HG02759 (cell line): Measurements from ENCODE around the gene TEK.
A peak's percentile ranks its signal among the peaks of the same experiment; 100 is the strongest.
"Not testable (repeated sequence)": the region's sequence is repeated elsewhere in the genome, so short reads cannot be mapped to it uniquely, and the experiment has no call there.

Experiments used
- ATAC-seq: cut with Tn5 transposase; IDR thresholded peaks from one replicate; pipeline ENCODE4 v1.9.1; 2021; ENCODE audit warnings: mild to moderate bottlenecking, moderate library complexity; ENCODE audit not compliant: unreplicated experiment

TEK gene

DNA sequence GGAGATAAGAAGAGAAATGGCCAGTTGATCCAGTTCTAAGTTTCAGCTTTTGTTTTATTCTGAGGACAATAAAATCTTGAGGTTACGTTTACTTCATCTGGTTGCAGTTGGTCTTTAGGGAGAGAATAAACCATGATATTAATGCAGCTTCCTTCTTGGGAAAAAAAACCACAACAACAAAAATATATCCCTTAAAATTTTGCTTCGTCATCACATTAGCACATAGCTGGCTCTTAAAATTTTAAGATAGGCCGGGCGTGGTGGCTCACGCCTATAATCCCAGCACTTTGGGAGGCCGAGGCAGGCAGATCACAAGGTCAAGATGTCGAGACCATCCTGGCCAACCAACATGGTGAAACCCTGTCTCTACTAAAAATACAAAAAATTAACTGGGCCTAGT lies 101.6 kb downstream of the TEK start:
- ATAC-seq, result no peak

DNA sequence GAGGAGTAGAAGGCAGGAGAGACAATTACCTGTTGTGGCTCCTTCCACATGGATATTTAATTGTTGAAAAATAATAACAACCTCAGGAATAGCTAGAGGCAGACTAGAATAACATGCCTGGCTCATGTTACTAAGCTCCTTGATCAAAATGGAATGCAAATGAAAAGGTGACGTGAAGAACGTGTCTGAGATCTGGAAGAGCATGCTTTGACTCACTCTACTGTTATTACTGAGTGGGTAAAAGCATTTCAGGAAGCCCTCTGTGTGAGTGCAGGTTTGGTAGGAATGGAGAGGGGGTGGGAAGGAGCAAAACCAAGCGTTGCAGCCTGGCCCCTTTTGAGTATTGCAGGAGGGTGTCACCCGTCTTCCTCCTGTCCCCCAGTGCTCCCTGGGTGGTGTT lies 103.2 kb downstream of the TEK start:
- no peak for ATAC-seq

DNA sequence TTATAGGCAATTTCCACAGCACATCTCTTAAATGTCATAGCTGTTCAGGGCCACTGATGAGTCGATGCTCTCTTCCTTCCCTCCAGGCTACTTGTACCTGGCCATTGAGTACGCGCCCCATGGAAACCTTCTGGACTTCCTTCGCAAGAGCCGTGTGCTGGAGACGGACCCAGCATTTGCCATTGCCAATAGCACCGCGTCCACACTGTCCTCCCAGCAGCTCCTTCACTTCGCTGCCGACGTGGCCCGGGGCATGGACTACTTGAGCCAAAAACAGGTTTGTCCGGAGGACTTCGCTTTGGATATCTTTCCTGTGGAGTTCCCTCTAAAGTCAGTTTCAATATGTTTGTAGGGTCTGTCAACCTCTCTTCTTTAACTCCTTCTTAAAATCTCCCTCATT lies 103.6 kb downstream of the TEK start:
- ATAC-seq, result no peak

DNA sequence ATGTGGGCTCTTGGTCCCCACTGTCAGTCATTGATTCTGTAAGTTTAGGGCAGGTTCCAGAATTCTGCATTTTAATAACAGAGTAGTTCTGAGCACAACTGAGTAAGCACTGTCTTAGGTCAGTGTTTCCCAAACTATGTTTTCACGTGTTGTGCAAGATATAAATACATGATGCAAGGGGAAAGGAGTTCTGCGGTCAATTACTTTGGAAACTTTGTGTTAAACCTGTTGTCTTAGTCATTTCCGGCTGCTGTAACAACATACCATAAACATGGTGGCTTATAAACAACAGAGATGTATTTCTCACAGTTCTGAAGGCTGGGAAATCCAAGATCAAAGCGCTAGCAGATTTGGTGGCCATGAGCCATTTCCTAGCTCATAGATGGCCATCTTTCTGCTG lies 118.2 kb downstream of the TEK start:
- ATAC-seq, result no peak

DNA sequence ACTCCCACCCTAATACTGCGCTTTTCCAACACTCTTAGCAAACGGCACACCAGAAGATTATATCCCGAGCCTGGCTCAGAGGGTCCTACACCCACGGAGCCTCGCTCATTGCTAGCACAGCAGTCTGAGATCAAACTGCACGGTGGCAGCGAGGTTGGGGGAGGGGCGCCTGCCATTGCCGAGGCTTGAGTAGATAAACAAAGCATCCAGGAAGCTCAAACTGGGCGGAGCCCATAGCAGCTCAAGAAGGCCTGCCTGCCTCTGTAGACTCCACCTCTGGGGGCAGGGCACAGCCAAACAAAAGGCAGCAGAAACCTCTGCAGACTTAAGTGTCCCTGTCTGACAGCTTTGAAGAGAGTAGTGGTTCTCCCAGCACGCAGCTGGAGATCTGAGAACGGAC lies 130.6 kb downstream of the TEK start:
- ATAC-seq, result not testable (repeated sequence)

DNA sequence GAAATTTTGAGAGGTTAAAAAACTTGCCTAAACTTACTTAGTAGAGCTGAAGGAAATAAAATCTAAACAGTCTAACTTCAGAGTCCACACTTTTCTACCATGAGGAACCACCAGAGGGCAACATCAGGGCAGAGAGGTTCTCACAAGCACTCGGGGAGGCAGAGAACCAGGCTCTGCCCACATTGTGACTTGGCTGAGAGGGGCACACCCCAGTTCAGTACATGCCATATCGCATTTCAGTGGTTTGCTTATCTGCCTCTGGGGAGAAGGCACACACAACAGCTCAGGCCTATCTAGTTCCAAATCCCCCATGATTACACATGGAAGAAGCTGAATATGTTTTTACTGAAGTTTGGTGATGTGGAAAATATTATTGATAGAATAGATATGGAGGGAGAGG lies 138.7 kb downstream of the TEK start:
- ATAC-seq, result peak; percentile 91

DNA sequence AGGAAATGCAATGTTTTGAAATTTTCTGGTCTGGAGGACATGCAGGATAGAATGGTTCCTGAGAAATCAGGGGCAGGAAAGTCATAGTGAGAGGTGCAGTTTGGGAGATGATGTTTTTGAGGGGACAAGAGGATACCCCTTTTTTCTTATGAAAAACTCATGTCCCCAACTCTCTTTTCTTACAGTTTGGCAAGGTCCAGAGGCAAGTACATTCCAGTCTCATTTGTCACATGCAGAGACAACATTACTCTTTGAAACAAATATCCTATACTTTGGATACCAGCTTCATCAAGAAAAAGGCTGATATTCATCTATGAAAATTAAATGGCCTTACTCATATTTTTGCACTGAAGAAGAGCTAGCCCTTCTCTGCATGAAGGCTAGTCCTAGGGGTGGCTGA lies 139.7 kb downstream of the TEK start:
- no peak for ATAC-seq

DNA sequence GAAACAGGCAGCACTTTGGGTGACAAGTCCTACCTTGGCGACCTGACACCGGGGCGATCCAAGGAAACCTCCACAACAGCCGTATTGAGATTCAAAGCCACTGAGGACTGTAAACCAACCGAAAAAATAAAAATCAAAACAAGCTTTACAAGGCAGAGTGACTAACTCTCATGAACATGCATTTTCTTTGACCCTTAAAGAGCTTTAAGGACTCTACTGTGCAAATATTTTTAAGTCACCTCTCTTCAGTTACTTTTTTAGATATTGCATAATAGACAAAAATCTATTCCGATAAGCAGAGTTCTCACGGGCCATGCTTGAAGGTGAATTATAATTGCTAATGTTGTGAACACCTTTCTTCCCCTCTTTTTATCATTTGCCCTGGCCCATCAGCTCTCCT lies 149.6 kb downstream of the TEK start:
- no peak for ATAC-seq

DNA sequence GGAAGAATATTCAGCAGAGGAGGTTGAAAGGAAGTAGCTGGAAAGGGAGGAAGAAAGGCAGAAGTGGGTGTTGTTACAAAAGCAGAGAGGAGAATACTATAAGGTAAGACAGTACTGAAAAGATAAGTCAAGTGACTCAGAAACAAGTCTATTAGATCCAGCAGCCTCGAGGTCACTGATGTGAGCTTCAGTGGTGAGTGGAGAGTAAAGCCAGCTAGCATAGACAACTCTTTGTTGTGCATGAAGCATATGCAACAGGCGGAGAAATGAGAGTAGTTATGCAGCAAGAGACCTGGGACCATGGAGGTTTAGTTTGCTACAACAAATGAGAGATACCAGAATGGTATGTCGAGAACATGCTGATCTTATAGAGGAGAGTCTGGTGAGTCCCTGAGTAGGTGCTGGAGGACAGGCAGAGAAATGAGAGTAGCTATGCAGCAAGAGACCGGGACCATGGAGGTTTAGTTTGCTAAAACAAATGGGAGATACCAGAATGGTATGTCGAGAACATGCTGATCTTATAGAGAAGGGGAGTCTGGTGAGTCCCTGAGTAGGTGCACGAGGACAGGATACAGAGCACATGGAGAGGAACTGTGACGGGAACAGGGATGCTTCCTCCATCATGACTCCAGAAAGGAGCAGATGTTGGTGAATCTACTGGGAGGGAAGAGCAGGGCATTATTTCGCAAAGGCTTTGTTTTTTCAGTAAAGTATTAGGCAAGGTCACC lies 151.9 kb downstream of the TEK start:
- no peak for ATAC-seq

DNA sequence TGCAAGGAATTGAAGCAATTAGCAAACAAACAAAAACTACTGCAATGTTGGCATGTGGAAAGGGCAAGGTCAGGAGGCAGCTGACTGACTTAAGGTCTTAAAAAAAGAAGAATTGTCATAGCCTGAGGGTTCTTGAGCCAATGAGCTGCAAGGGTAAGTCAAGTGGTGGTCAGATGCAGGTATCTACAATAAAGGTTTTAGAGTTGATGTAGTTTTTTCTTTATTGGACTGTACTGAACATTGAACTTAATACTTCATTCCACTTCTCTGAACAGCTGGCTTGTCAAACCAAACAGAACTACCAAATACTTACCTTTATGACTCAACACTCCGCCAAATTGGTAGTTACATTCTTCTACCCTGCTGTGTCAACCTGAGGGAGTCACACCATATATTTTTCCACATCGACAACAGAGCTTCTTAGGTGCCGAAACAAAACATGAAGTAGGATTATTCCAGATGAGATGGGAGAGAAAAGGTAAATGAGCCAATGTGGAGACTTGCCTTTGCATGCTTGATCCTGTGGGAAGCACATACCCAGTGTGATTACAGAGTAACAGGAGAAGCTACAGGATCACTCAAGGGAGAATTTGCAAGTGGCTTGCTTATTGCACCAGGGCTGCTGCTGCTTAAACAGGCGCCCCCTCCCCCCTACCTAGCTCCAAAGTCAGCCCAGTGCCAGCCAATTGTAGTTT lies 152.6 kb downstream of the TEK start:
- no peak for ATAC-seq

DNA sequence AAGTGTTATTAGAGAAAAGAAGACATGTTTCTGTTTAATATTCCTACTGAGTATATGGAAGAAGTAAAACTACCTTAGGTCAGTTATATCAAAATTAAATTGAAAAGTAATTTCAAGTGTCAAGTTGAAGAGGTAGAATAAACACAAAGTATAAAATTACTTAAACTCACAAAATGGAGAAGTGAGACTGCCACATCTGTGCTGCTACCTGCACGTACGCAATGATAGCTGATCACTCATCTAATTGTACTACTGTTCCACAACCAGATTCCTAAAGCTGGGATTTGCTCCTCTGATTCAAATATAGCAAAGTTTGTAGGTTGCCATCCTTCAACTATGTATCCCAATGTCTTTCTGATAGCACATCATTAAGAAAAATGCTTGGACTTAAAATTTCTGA lies 163.1 kb downstream of the TEK start:
- ATAC-seq, result no peak

DNA sequence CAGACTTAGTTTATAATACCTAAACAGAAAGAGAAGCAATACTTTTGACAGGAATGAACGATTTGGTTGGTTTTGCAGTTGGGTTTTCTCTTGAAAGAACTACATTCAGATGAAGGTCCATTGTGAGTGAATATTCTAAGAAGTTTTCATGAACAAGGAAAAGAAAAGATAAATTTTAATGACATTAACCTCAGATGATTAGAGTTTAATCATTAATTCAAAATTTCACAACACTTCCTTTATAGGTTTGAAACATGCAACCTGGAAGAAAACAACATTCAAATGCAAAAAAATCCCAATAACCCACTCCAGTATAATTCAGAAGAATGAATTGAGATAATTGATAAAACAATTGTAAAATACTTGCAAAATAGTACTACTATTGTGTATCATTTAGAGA lies 164.2 kb downstream of the TEK start:
- no peak for ATAC-seq

DNA sequence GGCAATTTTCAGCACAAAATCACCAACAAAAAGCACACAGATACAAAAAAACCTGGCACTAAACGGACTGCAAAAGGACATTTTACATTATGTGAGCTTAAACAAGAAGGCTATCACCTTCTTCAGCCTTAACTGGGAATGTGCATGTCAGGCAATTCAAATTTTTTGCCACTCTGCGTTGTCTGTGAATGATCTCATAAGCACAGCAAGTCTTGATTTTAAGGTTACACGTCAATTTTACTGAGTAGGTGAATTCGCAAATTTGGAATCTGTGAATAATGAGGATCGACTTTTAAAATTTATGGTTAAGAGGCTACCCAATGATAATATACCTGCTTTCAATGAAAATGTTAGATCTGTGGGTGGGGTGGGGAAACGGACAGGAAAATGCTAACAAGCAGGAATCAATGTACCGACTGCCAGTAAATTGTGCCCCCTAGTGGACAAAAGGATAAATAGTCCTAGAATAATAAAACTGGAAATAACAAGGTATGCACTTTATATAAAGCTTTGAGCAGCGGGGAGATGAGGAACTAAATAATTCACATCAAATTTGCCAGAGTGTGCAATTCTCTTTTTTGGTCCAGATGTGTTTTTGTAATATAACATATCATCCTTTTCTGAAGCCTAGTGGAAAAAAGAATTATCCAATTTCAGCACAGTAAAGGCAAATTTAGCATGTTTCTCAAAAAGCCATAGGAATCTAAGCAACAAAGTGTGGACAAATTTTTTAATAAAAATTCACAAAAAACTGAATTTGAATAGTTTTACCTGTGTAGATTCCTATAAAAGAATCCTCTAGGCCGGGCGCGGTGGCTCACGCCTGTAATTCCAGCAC lies 167.4 kb downstream of the TEK start:
- ATAC-seq, result peak; percentile 59

DNA sequence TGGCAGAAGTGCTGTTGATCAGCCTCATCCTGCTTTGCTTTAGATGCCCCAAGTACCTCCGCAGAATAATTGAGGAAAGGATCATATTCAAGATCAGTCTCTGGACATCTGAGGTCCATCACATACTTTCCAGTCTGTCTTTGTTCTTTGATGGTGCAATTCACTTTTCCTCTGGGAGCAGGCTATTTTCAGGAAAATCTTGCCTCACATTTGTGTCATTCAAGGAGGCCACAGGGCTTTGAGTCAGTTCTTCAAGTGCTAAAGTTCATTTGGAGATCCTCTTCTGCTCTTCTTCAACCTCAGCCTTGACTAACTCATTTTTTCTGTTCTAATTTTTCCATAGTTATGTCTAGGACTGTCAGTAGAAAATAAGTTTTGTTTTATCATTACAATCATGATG lies 169.3 kb downstream of the TEK start:
- ATAC-seq, result no peak

DNA sequence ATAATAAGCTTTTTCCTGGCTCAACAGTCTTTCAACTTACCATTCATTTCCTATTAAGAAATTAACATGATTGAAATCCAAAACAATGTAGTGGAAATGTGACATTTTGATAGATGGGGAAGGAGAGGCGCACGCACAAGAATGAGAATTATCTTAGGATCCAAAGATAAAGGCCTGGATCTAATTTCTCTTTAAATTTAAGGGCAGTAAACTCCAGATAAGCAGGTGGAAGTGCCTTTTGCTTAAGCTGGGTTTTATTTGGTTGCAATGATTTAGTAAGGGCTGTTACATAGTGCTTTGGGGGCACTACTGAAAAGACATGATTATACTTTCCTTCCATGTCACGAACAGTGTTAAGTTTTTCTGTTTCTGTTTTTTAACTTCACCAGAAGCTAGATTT lies 170.6 kb downstream of the TEK start:
- no peak for ATAC-seq
